GM04504 (cell line): ENCODE results near the gene PTGES3L.
A peak's percentile ranks its signal among the peaks of the same experiment; 100 is the strongest.
"Not testable (repeated sequence)": the region's sequence is repeated elsewhere in the genome, so short reads cannot be mapped to it uniquely, and the experiment has no call there.

Source experiments
- DNase-seq: peaks from one replicate; pipeline ENCODE4 v3.0.0-alpha.2; 2012; ENCODE audit warnings: low read depth

PTGES3L gene

GRCh38 chr17:43014020-43014648, 34.3 kb upstream of the PTGES3L start:
- DNase-seq = no peak

GRCh38 chr17:43013296-43013695, 33.4 kb upstream of the PTGES3L start:
- no peak for DNase-seq

- DNase-seq = no peak
Measured at GRCh38 chr17:43011728-43012472, 32.0 kb upstream of the PTGES3L start.

GRCh38 chr17:43010667-43011308, 30.9 kb upstream of the PTGES3L start:
- no peak for DNase-seq

DNA sequence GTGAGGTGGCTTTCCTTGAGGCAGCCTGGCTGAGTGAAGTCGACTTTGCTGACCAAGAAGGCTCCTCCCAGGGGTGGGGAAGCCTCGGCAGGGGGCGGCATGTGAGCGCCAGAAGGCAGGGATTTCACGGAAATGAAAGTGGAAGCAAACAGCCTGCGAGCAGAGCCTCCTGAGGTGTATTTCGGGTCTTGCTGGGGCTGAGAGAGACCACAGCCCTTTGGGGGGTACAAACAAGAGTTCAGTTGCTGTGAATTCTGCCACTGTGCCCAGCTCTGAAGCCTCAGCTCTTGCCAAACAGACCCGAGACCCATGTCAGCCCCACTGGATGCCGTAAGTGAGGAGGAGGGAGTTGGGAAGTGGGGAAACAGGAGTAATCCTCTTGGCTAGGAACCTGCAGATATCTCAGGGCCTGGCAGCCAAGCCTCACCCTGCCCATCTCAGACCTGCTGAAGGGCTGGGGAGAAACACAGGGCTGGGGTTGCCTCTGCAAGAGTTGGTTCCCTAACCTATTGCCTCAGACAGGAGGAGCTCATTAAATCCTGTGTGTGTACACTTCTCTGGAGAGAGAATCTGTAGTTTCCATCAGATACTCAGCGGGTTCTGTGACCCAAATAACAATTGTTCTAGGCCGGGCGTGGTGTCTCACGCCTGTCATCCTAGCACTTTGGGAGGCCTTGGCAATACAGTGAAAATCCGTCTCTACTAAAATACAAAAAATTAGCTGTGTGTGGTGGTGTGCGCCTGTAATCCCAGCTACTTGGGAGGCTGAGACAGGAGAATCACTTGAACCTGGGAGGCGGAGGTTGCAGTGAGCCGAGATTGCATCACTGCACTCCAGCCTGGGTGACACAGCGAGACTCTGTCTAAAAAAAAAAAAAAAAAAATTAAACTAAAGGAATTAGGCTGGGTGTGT, 27.0 kb upstream of the PTGES3L start, which contains the start of gene IFI35:
IFI35 (plus strand) TSS at position 146 of the 913 bp plus-strand sequence; CDS start at position 310, 164 bp downstream.
- DNase-seq = peak; percentile 72

DNA sequence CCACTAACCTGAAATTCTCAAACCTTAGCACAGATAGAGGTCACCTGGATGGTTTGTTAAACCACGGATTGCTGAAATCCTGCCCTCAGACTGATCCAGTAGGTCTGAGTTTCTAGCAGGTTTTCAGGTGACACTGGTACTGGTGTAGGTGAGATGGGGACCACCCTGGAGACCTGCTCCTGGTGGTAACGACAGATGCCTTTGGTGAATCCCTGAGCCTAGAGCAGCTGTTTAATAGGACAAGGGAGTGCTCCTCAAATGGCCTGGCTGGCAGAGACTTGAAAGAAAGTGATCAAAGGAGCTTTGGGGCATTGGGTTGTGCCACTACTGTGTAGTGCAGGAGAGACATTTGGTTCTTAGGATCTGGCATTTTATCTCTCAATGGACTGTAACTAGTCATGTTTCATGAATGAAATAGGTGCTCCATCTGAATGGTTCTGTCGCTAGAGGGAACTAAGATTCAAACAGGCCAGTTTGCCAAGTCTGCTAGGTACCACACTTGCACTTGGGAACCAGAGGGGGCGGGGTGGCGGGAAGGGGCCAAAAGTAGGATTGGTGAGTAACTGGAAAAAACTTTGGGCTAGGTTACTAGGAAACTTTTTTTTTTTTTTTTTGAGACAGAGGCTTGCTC, 23.8 kb upstream of the PTGES3L start:
- DNase-seq = no peak

DNA sequence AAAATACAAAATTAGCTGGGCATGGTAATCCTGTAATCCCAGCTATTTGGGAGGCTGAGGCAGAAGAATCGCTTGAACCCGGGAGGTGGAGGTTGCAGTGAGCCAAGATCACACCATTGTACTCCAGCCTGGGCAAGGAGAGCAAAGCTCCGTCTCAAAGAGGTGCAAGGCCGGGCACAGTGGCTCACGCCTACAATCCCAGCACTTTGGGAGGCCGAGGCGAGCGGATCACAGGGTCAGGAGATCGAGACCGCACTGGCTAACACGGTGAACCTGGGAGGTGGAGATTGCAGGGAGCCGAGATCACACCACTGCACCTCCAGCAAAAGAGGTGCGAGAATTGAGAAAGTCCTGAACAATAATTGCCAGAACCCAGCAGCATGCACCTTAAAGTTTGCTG, 21.0 kb upstream of the PTGES3L start:
- DNase-seq = not testable (repeated sequence)

- no peak for DNase-seq
Measured at GRCh38 chr17:42999003-42999525, 19.2 kb upstream of the PTGES3L start.

DNA sequence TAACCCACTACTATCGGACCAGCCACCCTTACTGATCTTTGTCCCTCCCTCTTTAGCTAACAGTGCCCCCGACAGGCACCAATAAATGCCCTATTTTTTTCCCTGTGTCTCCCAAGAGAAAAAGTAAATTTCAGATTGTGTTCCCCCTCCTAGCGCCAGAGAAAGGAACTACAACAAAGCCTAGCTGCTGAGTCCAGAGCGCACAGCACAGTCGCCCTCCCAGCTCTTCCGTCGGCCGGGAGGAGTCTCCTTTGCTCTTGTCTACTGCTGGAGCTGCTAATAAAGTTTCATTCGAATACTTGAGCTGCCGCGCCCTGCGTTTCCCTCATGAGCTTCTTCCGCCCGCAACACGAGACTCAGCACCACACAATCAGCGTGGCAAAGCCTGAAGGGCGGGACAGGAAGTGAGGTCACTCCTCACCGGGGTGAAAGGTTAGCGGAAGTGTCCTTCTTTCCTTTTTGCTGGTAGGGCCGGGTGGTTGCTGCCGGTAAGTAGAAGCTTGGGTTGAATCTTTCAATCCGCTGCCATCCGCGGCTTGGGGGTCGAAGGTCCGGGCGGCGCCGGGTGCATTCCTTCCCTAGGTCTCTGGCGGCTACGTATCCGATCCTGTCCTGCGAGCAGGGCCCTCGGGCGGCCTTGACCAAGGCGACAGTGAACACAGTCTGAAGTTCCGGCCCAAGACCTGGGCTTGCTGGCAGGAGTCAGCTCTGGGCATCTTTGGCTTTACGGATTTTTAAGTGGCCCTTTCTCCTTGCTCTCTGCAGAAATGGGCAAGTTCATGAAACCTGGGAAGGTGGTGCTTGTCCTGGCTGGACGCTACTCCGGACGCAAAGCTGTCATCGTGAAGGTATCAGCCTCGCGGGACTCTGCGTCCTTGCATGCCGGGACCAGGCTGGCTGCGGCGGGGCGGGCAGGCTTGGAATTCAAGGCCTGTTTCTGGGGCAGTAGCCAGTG, 18.4 kb upstream of the PTGES3L start, which contains the start of gene RPL27:
RPL27 (plus strand) TSS at position 436 of the 955 bp plus-strand sequence; CDS start at position 768, 332 bp downstream.
- peak; percentile 100 for DNase-seq

- no peak for DNase-seq
Measured at GRCh38 chr17:42997390-42997983, 17.6 kb upstream of the PTGES3L start.

DNA sequence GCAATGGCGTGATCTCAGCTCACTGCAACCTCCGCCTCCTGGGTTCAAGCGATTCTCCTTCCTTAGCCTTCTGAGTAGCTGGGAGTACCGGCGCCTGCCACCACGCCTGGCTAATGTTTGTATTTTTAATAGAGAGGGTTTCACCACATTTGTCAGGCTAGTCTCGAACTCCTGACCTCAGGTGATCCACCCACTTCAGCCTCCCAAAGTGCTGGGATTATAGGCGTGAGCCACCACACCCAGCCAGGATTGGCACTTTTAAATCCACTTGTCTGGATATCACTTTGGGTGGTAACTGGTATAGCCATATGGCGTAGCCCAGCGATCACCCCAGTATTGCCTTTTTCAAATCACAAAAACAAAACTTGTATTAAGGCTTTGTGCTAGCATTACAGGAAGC, 14.0 kb upstream of the PTGES3L start:
- not testable (repeated sequence) for DNase-seq

DNA sequence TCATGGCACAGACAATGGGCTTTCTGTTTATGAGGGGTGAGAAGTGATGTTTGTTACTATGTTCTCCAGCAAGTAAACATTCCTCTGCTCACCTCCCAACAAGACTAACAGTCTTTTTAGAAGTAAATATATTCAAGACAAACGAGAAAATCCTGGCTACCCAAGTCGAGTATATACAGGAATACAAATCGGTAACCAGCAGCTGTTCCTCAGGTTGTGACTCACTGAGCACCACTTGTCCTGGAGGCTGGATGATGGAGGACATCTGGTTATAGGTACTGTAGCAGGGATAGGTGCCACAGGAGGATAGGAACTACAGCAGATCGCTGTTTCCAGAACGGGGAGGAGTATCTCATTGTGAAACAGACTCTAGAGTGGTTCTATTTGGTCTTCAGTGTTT, 13.0 kb upstream of the PTGES3L start:
- DNase-seq = no peak

GRCh38 chr17:42991471-42991870, 11.6 kb upstream of the PTGES3L start:
- DNase-seq = no peak

- no peak for DNase-seq
Measured at GRCh38 chr17:42989726-42990652, 10.1 kb upstream of the PTGES3L start.

- no peak for DNase-seq
Measured at GRCh38 chr17:42989141-42989540, 9.3 kb upstream of the PTGES3L start.

DNA sequence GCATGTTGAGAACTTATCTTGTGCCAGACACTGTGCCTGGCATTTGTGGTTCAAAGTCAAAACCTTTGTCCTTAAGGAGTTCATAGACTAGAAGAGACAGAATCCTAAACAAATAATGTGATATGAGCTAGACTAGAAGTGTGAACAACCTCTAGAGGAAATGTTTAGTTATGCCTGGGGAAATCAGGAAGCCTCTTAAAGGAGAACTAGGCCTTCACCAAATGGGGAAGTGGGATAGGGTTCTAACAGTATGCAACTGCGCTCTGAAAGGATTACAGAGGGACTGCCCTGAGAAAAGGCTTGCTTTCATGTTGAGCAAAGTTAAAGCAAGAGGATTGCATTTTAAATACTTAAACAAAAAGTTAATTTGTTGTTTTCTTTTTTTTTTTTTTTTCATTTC, 5.3 kb upstream of the PTGES3L start:
- DNase-seq = no peak

DNA sequence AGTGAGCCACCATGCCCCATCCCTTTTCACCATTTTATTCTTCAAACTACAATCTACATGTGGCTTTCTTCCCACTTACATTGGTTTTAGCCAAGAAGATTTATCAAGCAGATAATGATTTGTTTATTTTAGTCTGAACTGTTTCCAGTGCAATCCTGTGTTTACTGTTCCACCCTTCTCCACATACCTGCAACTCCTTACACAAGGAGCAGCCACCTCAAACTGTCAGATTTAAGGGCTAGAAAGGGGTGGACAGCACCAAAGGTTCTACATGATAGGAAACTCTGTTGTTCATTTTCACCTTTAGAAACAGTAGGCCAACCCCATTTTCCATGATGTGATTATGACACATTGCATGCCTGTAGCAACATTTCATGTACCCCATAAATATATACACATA, 2.4 kb upstream of the PTGES3L start:
- no peak for DNase-seq

- DNase-seq = no peak
Measured at GRCh38 chr17:42980766-42981397, 1.0 kb upstream of the PTGES3L start.
